Upper lobe of left lung (tissue), 6 donors: ENCODE measurements around the gene FAM184B. TPM values are rescaled to one million over a fixed set of nuclear protein-coding genes. Genes with fewer than 3 reads are reported as not detected.

Experiments used
- ATAC-seq, 2 donors: fragments of 200-7000 bp; cut with Tn5 transposase; one replicate each; pipeline ENCODE4 v1.9.1; 2022; ENCODE audit warnings: mild to moderate bottlenecking in 2 of 2, moderate library complexity in 2 of 2; ENCODE audit not compliant: low FRiP score in 2 of 2
- DNase-seq, 2 donors: peaks; one replicate each; pipeline ENCODE4 v3.0.0-alpha.2; 2019 to 2020
- H3K27ac ChIP-seq, 4 donors: fragments of 200-600 bp; sonication (generic); one replicate each; pipeline ENCODE4 v1.5.1; 2016 to 2019
- H3K27me3 ChIP-seq, 4 donors: fragments of 200-600 bp; sonication (generic); one replicate each; pipeline ENCODE4 v1.5.1; 2017 to 2019
- H3K36me3 ChIP-seq, 4 donors: fragments of 200-600 bp; sonication (generic); one replicate each; pipeline ENCODE4 v1.5.1; 2016 to 2019
- H3K4me1 ChIP-seq, 4 donors: fragments of 200-600 bp; sonication (generic); one replicate each; pipeline ENCODE4 v1.5.1; 2018 to 2019
- H3K4me3 ChIP-seq, 4 donors: fragments of 200-600 bp; sonication (generic); one replicate each; pipeline ENCODE4 v1.5.1; 2017 to 2019; ENCODE audit warnings: mild to moderate bottlenecking in 2 of 4, moderate library complexity in 1 of 4
- H3K9me3 ChIP-seq, 4 donors: fragments of 200-600 bp; sonication (generic); one replicate each; pipeline ENCODE4 v1.5.1; 2018 to 2019
- EP300 ChIP-seq, 4 donors: sonication (generic); formaldehyde crosslinking; IDR thresholded peaks; one replicate each; pipeline ENCODE4 v1.5.1; 2017; ENCODE audit warnings: antibody characterized with exemption in 4 of 4, control low read depth in 2 of 4
- POLR2A ChIP-seq, 4 donors: fragments of 450-650 bp; IDR thresholded peaks; one replicate each; pipeline ENCODE4 v1.5.1; 2016 to 2017; ENCODE audit warnings: antibody characterized with exemption in 4 of 4, mild to moderate bottlenecking in 2 of 4
- POLR2AphosphoS5 ChIP-seq, 2 donors: sonication (generic); formaldehyde crosslinking; IDR thresholded peaks; one replicate each; pipeline ENCODE4 v1.5.1; 2017; ENCODE audit warnings: antibody characterized with exemption in 2 of 2
- WGBS, 2 donors: methylation state at CpG; one replicate each; pipeline ENCODE4 v1.1.5; 2017 to 2018; 5-methylcytosine and 5-hydroxymethylcytosine counted together
- total RNA-seq, 6 donors: library from RNA; depleted of rRNA in 4 of 6; stranded (reverse); fragments of >200 nt in 4 of 6; gene quantifications; one replicate each; pipeline versions ENCODE4 v1.1.0 to v1.2.1, GENCODE V29; 2016 to 2021
- TF ChIP-seq, protein P1 (sequence below), 6 experiments: fragments of 450-650 bp in 4 of 6; fragments of 200-600 bp in 2 of 6; sonication (generic) in 2 of 6; IDR thresholded peaks; one replicate each; pipeline ENCODE4 v1.5.1; 2016 to 2019; ENCODE audit warnings: antibody characterized with exemption in 6 of 6
- donor health status: DM: no; HTN: no; CAD: no; lungs with moderate emphysema.
- donor health status: DM: no; HTN: yes; CAD: no; lungs with severe emphysema.

FAM184B gene
- total RNA-seq, 6 donors from 2014 or later = 0.13 to 1.0 (median 0.34) TPM

DNA sequence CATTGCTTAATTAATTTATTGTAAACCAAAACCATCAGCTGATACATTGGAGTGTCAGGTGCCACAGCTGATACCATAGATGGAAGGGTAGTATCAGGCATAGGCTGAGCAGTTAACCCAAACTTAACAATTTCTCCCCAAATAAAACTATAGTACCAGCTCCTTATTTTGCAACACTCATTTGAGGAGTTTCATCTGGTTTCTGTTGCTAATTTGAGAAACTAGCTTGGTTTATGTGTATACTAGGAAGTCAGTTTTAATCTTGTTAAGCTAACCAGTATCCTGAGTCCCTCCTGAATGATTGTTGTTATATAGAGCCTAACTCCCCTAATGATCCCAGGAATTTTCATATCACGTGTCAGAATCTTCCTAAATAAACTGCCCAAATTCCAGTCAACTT is 16.4 kb upstream of the FAM184B start:
- WGBS, 2 donors = 95 to 97% methylated on average over 1 of the region's 1 CpG
- H3K27ac ChIP-seq = no peak overlapping the region
- H3K4me1 ChIP-seq = no peaks in the 10 kb centered on the region
- no peaks in the 10 kb centered on the region for H3K9me3 ChIP-seq
- H3K27me3 ChIP-seq = no peaks in the 10 kb centered on the region
- no peak overlapping the region for H3K4me3 ChIP-seq
- TF ChIP-seq, protein P1, sequence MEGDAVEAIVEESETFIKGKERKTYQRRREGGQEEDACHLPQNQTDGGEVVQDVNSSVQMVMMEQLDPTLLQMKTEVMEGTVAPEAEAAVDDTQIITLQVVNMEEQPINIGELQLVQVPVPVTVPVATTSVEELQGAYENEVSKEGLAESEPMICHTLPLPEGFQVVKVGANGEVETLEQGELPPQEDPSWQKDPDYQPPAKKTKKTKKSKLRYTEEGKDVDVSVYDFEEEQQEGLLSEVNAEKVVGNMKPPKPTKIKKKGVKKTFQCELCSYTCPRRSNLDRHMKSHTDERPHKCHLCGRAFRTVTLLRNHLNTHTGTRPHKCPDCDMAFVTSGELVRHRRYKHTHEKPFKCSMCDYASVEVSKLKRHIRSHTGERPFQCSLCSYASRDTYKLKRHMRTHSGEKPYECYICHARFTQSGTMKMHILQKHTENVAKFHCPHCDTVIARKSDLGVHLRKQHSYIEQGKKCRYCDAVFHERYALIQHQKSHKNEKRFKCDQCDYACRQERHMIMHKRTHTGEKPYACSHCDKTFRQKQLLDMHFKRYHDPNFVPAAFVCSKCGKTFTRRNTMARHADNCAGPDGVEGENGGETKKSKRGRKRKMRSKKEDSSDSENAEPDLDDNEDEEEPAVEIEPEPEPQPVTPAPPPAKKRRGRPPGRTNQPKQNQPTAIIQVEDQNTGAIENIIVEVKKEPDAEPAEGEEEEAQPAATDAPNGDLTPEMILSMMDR (IDR thresholded peaks at IDR 0.05) = no peak
- TF ChIP-seq EP300 (IDR thresholded peaks at IDR 0.05) (no peak), POLR2A (IDR thresholded peaks at IDR 0.05) (no peak), POLR2AphosphoS5 (IDR thresholded peaks at IDR 0.05) (no peak)
- peaks cover 0 to 36% (median 6%) of the 10 kb centered on the region in 4 donors for H3K36me3 ChIP-seq
- DNase-seq (no peak), ATAC-seq (no peak)

GRCh38 chr4:17794730-17795129 is 13.3 kb upstream of the FAM184B start:
- 64 to 66% methylated on average over 1 of the region's 1 CpG for WGBS, 2 donors
- no peaks in the 10 kb centered on the region for H3K4me1 ChIP-seq
- DNase-seq (no peak), ATAC-seq (no peak)
- TF ChIP-seq, protein P1 (IDR thresholded peaks at IDR 0.05) = no peak
- TF ChIP-seq POLR2AphosphoS5 (IDR thresholded peaks at IDR 0.05) = no peak
- no peak for TF ChIP-seq EP300 (IDR thresholded peaks at IDR 0.05)
- TF ChIP-seq POLR2A (IDR thresholded peaks at IDR 0.05) = no peak
- H3K27ac ChIP-seq = no peak overlapping the region
- H3K9me3 ChIP-seq = no peaks in the 10 kb centered on the region
- no peaks in the 10 kb centered on the region for H3K27me3 ChIP-seq
- H3K36me3 ChIP-seq = peaks cover 0 to 18% (median 4%) of the 10 kb centered on the region in 4 donors
- H3K4me3 ChIP-seq = no peak overlapping the region

- Histone ChIP-seq H3K9me3 (no peaks in the 10 kb centered on the region), H3K4me3 (no peak overlapping the region), H3K4me1 (no peaks in the 10 kb centered on the region), H3K27me3 (no peaks in the 10 kb centered on the region), H3K36me3 (peaks cover 0 to 6% (median 3%) of the 10 kb centered on the region in 4 donors), H3K27ac (no peak overlapping the region)
- DNase-seq (no peak), ATAC-seq (no peak)
- TF ChIP-seq EP300 (IDR thresholded peaks at IDR 0.05) = no peak
- TF ChIP-seq POLR2AphosphoS5 (IDR thresholded peaks at IDR 0.05) = no peak
- TF ChIP-seq, protein P1 (IDR thresholded peaks at IDR 0.05) = no peak
- no peak for TF ChIP-seq POLR2A (IDR thresholded peaks at IDR 0.05)
Measured at GRCh38 chr4:17788956-17789355, 7.5 kb upstream of the FAM184B start.

DNA sequence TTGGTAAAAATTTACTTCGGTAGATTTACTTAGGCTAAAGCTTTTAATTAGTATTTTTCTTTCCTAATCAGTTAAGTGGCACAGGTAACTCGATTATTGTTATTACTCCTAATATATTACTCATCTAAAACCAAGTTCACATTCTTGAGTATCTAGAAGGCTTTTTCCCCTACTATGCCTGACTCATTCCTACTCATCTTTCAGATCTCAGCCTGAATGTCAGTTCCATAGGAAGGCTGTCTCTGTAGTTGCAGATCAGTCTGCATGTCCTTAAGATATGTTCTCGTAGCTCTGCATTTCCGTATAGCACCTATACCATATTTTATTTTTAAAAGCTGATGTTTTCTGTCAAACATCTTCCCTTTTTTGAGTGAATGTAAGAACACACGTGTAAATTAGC is 5.9 kb upstream of the FAM184B start:
- Histone ChIP-seq H3K36me3 (peaks cover 0 to 6% (median 0%) of the 10 kb centered on the region in 4 donors), H3K27ac (no peak overlapping the region), H3K4me1 (no peaks in the 10 kb centered on the region), H3K9me3 (no peaks in the 10 kb centered on the region), H3K4me3 (no peak overlapping the region), H3K27me3 (no peaks in the 10 kb centered on the region)
- no peak for TF ChIP-seq POLR2A (IDR thresholded peaks at IDR 0.05)
- no peak for TF ChIP-seq POLR2AphosphoS5 (IDR thresholded peaks at IDR 0.05)
- TF ChIP-seq, protein P1 (IDR thresholded peaks at IDR 0.05) = no peak
- TF ChIP-seq EP300 (IDR thresholded peaks at IDR 0.05) = no peak
- no peak for ATAC-seq
- DNase-seq = no peak
- WGBS, 2 donors = 89 to 93% methylated on average over 5 of the region's 5 CpGs

DNA sequence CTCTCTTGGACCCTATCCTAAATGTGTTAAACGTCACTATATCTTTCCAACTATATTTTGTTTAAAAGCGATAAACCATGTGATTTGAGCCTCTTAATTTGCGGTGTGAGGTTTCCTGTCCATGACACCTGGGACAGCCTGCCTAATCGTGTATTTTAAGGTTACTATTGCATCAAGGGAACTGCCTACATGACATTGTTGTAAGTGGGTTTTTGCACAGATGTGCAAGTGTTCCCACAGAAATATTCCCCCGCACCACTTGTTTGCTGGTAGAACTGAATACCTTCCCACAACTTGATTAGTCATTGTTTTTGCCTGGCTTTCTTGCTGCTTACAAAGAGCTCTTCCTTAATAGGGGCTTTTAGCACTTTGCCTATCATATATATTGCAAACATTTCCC is 5.1 kb upstream of the FAM184B start:
- peaks cover 0 to 5% (median under 1%) of the 10 kb centered on the region in 4 donors for H3K27me3 ChIP-seq
- peaks cover 4 to 7% (median 5%) of the 10 kb centered on the region in 4 donors for H3K4me1 ChIP-seq
- ATAC-seq = no peak
- H3K4me3 ChIP-seq = no peak overlapping the region
- H3K9me3 ChIP-seq = no peaks in the 10 kb centered on the region
- no peak for DNase-seq
- TF ChIP-seq POLR2AphosphoS5 (IDR thresholded peaks at IDR 0.05) (no peak), EP300 (IDR thresholded peaks at IDR 0.05) (no peak), POLR2A (IDR thresholded peaks at IDR 0.05) (no peak)
- TF ChIP-seq, protein P1 (IDR thresholded peaks at IDR 0.05) = no peak
- H3K27ac ChIP-seq = no peak overlapping the region
- peaks cover 0 to 3% (median 0%) of the 10 kb centered on the region in 4 donors for H3K36me3 ChIP-seq
- 55 to 66% methylated on average over 5 of the region's 5 CpGs for WGBS, 2 donors
